ENCODE results near the gene NOL9. TPM values are rescaled to one million over a fixed set of nuclear protein-coding genes. Genes with fewer than 3 reads are reported as not detected.

NOL9 gene
- polyA plus RNA-seq, 1 of the 3 experiments (the other 2 are of a cell fraction): 7.1 TPM

- Histone ChIP-seq H3K4me1 (ENCODE audit: control insufficient read depth in 1 of 2, insufficient read depth in 2 of 2, low read depth in 1 of 2, low read length in 1 of 2) (no peaks in the 10 kb centered on the region; a peak in 1 of 4 replicates), H3K9ac (no peak overlapping the region), H3K4me2 (no peak overlapping the region), H3K9me2 (no peaks in the 10 kb centered on the region), H3K9me3 (no peaks in the 10 kb centered on the region), H3K27ac (ENCODE audit: low read depth in 2 of 2, low read length in 1 of 2) (no peak overlapping the region), H3K27me3 (ENCODE audit: insufficient read depth) (no peaks in the 10 kb centered on the region), H2AFZ (ENCODE audit: low read depth) (no peak overlapping the region), H3K4me3 (ENCODE audit: low read depth in 2 of 2, low read length in 1 of 2) (no peak overlapping the region), H4K20me1 (ENCODE audit: insufficient read depth) (peaks cover 16% of the 10 kb centered on the region; the same call in 1 of the 2 replicates), H3K36me3 (replicated peaks in 1 of 2; ENCODE audit: control insufficient read depth in 1 of 2, insufficient read depth in 2 of 2, low read length in 1 of 2) (peaks cover 4 to 45% of the 10 kb centered on the region in 2 experiments), H3K79me2 (ENCODE audit: insufficient read depth) (peaks cover 26% of the 10 kb centered on the region; the same call in 1 of the 2 replicates), H3F3A (replicated peaks; ENCODE audit: insufficient read depth) (no peaks in the 10 kb centered on the region)
- WGBS (ENCODE audit: low lambda C conversion rate): 95% methylated on average over 6 of the region's 15 CpGs
- ChIA-PET CTCF (interaction anchor here (0.9 to 1.8 kb wide), 2 partner anchors 13 to 39 kb away, joined by 4 to 5 read pairs; partner anchors contain the start of gene NOL9), POLR2A (no interaction called here)
- TF ChIP-seq YY1 (IDR thresholded peaks at IDR 0.05; ENCODE audit: low read depth): no peak
- no peak for TF ChIP-seq TCF12 (IDR thresholded peaks at IDR 0.05)
- TF ChIP-seq TEAD4 (IDR thresholded peaks at IDR 0.05; ENCODE audit: borderline replicate concordance, insufficient read depth): no peak
- no peak for TF ChIP-seq SMC3 (IDR thresholded peaks at IDR 0.05; ENCODE audit: low read depth, low read length)
- TF ChIP-seq MXI1 (IDR thresholded peaks at IDR 0.05; ENCODE audit: low read depth, low read length): no peak
- no peak for TF ChIP-seq FOXJ3 (CRISPR knock-in tag; IDR thresholded peaks at IDR 0.05)
- TF ChIP-seq CHD2 (IDR thresholded peaks at IDR 0.05; ENCODE audit: low read length, partially characterized antibody): no peak
- no peak for TF ChIP-seq CTCF (IDR thresholded peaks at IDR 0.05)
- no peak for TF ChIP-seq IRF3 (IDR thresholded peaks at IDR 0.05; ENCODE audit: low read depth, low read length)
- TF ChIP-seq SIN3A (IDR thresholded peaks at IDR 0.05; ENCODE audit: borderline replicate concordance, low read depth, low read length): no peak
- TF ChIP-seq FOXM1 (IDR thresholded peaks at IDR 0.05; ENCODE audit: low read depth): no peak
- TF ChIP-seq MEF2A (IDR thresholded peaks at IDR 0.05; ENCODE audit: borderline replicate concordance, low read depth): no peak
- TF ChIP-seq RFX5 (IDR thresholded peaks at IDR 0.05; ENCODE audit: low read length): no peak
- TF ChIP-seq RXRA (IDR thresholded peaks at IDR 0.05; ENCODE audit: borderline replicate concordance, low read depth): no peak
- TF ChIP-seq GABPA (IDR thresholded peaks at IDR 0.05; ENCODE audit: low read depth): no peak
- no peak for DNase-seq
Measured at GRCh38 chr1:6593810-6594209, 39.5 kb upstream of the NOL9 start.
